Measurements from ENCODE around the gene ZNF474.

Gene ZNF474

DNA sequence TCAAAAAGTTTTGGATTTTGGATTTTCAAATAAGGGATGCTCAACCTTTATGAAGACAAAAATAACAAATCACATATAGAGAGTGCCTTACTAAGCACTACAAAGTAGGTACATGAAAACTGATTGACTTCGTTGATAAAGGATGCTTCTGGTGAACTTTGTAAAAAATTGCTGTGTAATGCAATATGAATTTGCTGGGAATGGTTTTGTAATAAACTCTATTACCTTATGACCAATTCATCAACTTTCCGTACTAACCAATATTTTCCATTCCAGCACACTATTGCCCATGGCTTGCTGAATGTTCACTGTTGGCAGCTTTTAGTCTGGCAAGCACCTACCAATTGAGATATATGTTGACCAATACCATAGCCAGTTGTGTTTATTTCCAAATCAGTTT, 23.4 kb upstream of the ZNF474 start:
- DNase-seq (ENCODE audit: low read depth) = no peak
- no peak overlapping the region for H3K4me3 ChIP-seq (ENCODE audit: low read length)
- TF ChIP-seq, protein P1, sequence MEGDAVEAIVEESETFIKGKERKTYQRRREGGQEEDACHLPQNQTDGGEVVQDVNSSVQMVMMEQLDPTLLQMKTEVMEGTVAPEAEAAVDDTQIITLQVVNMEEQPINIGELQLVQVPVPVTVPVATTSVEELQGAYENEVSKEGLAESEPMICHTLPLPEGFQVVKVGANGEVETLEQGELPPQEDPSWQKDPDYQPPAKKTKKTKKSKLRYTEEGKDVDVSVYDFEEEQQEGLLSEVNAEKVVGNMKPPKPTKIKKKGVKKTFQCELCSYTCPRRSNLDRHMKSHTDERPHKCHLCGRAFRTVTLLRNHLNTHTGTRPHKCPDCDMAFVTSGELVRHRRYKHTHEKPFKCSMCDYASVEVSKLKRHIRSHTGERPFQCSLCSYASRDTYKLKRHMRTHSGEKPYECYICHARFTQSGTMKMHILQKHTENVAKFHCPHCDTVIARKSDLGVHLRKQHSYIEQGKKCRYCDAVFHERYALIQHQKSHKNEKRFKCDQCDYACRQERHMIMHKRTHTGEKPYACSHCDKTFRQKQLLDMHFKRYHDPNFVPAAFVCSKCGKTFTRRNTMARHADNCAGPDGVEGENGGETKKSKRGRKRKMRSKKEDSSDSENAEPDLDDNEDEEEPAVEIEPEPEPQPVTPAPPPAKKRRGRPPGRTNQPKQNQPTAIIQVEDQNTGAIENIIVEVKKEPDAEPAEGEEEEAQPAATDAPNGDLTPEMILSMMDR (conservative IDR thresholded peaks at IDR 0.05; ENCODE audit: low read depth, low read length) = no peak

DNA sequence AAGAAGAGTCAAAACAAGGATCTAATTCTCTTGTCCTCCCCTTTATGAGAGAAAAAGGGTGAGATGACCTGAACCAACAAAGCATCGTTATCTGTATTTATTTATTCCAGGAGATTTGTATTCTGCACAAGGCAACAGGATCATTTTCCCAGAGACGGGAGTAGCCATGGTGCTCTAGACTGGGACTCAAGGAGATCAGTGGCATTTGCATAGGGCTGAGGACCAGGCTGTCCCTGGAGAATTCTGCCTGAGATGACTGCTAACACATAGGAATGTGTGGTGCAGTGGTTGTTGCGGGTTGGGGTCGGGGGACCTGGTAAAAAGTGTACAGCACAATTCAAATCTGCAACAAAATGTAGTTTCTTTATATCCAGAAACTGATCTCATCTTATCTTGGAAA, 22.3 kb upstream of the ZNF474 start:
- no peak for DNase-seq (ENCODE audit: low read depth)
- TF ChIP-seq, protein P1 (conservative IDR thresholded peaks at IDR 0.05; ENCODE audit: low read depth, low read length) = no peak
- H3K4me3 ChIP-seq (ENCODE audit: low read length) = no peak overlapping the region

DNA sequence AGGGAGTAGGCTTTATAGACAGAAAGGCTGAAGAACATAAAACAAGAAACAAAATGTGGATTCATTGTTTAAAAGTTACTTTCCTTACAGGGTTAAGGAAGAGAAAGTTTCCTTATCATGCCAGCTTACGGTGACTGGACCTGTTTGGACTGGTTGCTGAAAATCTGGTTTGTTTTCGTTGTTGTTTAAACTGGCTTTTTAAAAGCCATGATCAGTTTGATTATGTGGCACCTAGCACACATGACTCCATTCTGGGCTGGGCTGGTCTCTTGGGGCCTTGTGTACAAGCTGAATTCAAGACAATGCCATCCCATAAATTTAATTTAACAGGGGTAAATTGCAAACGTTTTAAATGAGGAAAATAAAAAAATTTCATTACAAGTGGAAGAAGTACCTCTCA, 18.4 kb upstream of the ZNF474 start:
- H3K4me3 ChIP-seq (ENCODE audit: low read length) = no peak overlapping the region
- TF ChIP-seq, protein P1 (conservative IDR thresholded peaks at IDR 0.05; ENCODE audit: low read depth, low read length) = no peak
- DNase-seq (ENCODE audit: low read depth) = no peak

DNA sequence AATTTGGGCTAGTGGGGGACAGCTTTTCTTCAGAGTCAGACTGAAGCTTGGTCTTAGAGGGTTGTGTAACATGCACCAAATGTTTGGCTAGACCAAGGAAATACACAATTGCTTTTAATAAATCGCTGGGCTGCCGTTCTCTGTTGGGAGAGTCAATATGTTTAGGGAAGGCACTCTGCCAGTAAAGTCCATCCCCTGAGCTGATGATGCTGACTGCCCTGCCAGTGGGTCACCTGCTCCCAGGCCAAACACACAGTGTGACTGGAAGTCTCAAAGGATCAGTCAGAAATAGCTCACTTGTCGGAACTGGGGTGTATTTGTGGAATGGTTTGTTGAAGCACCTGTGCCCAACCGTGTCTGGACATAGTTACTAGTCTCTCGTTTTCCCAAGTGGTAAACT, 17.9 kb upstream of the ZNF474 start:
- no peak for DNase-seq (ENCODE audit: low read depth)
- H3K4me3 ChIP-seq (ENCODE audit: low read length) = no peak overlapping the region
- TF ChIP-seq, protein P1 (conservative IDR thresholded peaks at IDR 0.05; ENCODE audit: low read depth, low read length) = no peak

DNA sequence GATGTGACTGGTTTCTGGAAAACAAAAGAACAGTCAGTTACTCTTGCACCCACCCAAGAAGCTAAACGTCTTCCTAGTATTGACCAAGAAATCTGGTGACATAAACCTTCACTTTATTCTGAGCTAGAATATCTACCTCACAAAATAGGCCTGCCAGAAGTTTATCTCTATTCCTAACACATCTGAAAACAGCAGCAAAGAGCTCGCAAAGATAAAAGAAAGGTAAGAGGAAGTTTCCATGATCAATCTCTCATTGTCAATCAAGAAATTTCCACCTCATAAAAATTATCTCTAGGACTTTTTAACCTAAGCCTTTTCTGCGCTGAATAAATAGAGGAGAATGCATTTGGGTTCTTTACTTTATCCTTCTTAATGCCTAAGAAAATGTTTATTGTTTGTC, 17.3 kb upstream of the ZNF474 start:
- H3K4me3 ChIP-seq (ENCODE audit: low read length) = no peak overlapping the region
- no peak for DNase-seq (ENCODE audit: low read depth)
- TF ChIP-seq, protein P1 (conservative IDR thresholded peaks at IDR 0.05; ENCODE audit: low read depth, low read length) = no peak

DNA sequence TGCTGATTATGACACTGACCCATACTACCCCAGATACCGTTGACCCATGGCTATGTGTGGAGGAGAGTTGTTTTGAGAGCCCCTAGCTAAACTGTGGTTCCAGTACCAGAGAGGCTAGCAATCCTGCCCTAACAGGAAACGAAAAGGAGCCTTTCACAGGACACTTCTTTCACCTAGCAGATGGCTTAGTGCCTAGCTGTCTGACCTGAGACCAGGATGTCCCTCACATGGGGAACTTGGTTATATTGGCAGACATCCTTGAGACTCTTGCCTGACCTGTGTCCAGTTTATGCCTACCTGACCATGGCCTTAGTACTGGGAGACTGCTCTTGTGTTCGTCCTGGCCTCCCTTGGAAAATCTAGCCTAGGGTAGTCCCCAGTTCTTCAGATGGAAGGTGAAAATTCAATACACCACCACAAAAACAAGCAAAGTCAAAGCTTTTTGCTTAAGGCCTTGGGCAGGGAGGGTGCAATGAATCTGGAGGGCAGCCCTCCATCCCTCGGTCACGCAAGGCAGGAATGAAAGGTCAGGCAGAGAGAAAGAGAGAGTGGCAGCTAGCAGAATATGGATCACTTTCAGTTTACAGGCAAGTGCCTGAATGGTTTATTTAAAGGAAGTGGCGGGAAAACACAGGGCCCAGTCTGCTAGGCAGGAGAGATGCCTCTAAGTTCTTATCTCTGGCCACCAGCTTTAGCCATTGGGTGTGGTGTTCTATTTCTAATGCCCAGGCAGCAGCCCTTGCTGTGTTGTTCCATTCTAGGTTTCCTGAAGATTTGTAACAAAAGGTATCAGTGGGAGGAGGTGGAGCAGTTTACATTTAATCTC, 16.4 kb upstream of the ZNF474 start:
- no peak for DNase-seq (ENCODE audit: low read depth)
- TF ChIP-seq, protein P1 (conservative IDR thresholded peaks at IDR 0.05; ENCODE audit: low read depth, low read length) = no peak
- no peak overlapping the region for H3K4me3 ChIP-seq (ENCODE audit: low read length)

DNA sequence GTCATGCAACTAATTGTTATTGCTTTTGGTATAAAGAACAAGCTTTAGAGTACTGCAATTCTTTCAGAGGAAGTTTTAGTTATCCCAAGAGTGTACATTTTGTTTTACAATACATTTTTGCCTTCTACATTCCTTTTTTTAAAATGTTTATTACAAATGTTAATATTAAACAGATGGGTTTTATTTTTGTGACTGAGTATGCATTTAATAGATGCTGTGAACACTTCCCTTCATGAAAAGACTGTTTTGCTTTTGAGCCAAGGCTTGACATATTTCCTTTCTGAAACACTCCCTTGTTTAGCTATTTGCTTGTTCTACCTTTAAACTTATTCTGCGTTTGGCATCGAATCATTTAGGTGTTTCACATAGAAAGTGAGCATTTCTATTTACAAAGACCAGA, 14.8 kb upstream of the ZNF474 start:
- TF ChIP-seq, protein P1 (conservative IDR thresholded peaks at IDR 0.05; ENCODE audit: low read depth, low read length) = no peak
- H3K4me3 ChIP-seq (ENCODE audit: low read length) = no peak overlapping the region
- no peak for DNase-seq (ENCODE audit: low read depth)
